C4-2B (cell line): ENCODE measurements around the gene ZNF860.

Experiments
- ZFX ChIP-seq: fragments of 450-650 bp; IDR thresholded peaks from 2 replicates; pipeline ENCODE4 v1.6.1; 2017
- TF ChIP-seq, protein P1 (sequence below): fragments of 450-650 bp; conservative IDR thresholded peaks from 2 replicates; pipeline ENCODE4 v1.5.1; 2017; ENCODE audit warnings: mild to moderate bottlenecking

DNA sequence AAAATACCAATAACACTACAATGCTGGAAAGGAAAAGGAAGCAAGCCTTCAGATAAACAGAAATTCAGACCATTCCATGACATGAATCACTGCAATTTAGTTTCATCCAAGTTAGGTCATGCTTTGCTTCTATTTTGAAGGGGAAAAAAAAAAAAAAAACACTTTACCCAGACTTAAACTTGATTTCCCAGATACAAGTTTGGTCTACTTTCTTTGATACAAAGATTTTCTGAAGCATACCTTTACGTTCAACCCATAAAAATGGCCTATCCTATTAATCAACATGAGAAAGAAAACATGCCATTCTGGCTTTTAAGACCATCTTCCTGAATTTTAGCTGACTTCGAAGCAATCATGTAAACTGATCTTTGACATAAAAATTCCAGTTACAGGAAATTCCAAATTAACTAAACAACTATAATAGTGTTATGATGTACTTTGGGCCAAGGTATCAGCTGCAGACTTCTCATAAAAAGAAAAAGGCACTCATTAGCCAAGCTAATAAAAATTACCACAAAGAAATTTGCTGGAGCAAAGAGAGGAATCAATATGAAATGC lies 13.1 kb upstream of the ZNF860 start:
- TF ChIP-seq, protein P1, sequence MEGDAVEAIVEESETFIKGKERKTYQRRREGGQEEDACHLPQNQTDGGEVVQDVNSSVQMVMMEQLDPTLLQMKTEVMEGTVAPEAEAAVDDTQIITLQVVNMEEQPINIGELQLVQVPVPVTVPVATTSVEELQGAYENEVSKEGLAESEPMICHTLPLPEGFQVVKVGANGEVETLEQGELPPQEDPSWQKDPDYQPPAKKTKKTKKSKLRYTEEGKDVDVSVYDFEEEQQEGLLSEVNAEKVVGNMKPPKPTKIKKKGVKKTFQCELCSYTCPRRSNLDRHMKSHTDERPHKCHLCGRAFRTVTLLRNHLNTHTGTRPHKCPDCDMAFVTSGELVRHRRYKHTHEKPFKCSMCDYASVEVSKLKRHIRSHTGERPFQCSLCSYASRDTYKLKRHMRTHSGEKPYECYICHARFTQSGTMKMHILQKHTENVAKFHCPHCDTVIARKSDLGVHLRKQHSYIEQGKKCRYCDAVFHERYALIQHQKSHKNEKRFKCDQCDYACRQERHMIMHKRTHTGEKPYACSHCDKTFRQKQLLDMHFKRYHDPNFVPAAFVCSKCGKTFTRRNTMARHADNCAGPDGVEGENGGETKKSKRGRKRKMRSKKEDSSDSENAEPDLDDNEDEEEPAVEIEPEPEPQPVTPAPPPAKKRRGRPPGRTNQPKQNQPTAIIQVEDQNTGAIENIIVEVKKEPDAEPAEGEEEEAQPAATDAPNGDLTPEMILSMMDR = no peak
- no peak for TF ChIP-seq ZFX
